ENCODE data around the gene LCN15.
"Not testable (repeated sequence)": the region's sequence is repeated elsewhere in the genome, so short reads cannot be mapped to it uniquely, and the experiment has no call there.

The LCN15 gene

DNA sequence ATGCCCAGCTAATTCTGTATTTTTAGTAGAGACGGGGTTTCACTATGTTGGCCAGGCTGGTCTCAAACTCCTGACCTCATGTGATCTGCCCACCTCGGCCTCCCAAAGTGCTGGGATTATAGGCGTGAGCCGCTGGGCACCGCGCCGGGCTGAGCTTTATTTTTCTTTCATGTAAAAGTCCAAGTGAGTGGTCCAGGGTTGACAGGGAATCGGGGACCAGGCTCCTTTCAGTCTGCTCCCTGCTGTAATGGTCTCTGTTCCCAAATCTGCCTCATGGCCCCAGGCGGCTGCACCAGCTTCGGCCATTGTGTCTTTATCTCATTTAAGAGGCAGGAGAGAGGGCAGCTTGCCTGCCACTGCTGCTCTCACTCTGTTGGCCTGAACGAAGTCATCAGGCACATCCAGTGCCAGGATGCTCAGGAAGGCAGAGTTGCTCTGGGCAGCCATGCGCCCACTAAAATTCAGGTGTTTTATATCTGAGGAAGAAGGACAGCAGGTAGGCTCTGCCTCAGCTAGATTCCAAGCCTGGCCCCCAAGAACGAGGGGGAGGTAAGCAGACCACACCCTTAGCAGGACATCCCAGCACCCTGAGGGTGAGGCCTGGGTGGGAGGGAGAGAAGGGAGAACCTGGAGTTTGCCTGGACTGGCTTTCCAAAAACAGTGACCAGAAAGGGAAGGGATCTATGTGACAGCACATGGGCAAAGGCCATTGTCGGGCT is 30.1 kb upstream of the LCN15 start:
- DNase-seq (ENCODE audit: low read depth) = no peak

- no peak for DNase-seq (ENCODE audit: low read depth)
Observed at GRCh38 chr9:136793086-136793946, 29.0 kb upstream of the LCN15 start.

- DNase-seq (ENCODE audit: low read depth) = no peak
Observed at GRCh38 chr9:136792321-136793085, 28.2 kb upstream of the LCN15 start.

DNA sequence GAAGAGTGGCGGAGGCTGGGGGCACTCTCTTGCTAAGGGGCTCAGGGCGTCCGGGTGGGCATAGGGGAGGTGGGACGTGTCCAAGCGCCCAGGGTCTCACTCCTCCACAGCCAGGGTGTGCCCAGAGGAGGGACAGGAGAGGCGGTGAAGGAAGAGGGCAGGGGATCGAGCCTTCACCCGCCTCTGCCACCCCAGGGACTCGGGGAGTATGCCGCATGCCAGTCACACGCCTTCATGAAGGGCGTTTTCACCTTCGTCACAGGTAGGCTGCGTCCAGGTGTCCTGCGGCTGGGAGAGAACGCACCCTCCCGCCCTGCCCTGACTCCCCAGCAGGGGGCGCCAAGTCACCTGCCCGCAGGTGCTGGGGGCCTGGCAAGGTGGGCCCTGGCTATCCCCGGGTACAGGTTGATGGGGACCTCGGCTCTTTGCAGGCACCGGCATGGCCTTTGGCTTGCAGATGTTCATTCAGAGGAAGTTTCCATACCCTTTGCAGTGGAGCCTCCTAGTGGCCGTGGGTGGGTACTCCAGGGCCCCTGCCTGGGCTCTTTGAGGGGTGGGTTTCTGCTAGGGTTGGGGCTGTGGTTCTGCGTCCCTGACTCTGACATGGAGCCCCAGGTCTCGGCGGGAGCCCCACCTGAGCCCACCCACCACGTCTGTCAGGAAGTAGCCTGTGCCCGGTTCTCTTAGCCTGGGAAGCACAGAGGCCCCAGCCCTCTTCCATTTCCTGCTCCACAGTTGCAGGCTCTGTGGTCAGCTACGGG is 27.4 kb upstream of the LCN15 start:
- DNase-seq (ENCODE audit: low read depth) = peak; percentile 35

GRCh38 chr9:136790640-136791515 is 26.6 kb upstream of the LCN15 start, which contains the start of gene TMEM141:
Gene TMEM141 (plus strand): TSS chr9:136791344. CDS start chr9:136791371, 27 bp downstream.
- peak; percentile 99 for DNase-seq (ENCODE audit: low read depth)

- no peak for DNase-seq (ENCODE audit: low read depth)
Observed at GRCh38 chr9:136789523-136789937, 25.2 kb upstream of the LCN15 start.

- DNase-seq (ENCODE audit: low read depth) = not testable (repeated sequence)
Observed at GRCh38 chr9:136788644-136789522, 24.6 kb upstream of the LCN15 start.

- peak; percentile 58 for DNase-seq (ENCODE audit: low read depth)
Observed at GRCh38 chr9:136787690-136788400, 23.5 kb upstream of the LCN15 start.

DNA sequence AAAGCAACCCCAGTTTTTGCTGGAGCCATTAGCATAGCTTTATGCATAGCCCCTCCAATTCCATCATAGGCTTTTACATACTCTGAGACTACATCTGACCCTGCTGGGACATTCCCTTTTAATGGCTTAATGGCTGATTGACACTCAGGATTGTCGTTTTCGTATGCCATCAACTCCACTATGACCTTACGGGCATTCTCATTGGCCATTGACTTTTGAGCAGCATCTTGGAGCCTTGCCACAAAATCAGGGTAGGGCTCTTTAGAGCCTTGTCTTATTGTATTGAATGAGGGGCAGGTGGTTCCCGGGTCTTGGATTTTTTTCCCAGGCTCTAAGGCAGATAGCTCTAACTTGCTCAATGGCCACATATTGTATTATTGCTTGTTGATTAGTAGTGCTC is 22.7 kb upstream of the LCN15 start:
- DNase-seq (ENCODE audit: low read depth) = not testable (repeated sequence)

DNA sequence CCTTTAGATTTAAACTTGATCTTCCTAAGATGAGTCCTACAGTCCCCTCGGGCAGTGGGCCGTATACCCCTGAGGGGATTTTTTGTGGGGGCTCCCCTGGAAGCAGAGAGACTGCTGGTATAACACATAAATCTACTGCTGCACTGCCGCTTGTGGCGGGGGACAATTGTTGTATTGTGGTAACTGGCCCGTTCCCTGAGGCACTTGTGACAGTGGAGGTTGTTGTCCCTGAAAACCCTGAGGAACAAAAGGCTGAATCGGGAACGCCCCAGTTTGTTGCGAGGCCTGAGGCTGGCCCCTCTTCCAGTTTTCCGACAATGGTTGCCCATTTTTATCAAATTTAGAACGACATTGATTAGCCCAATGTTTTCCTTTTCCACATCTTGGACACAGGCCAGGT is 22.1 kb upstream of the LCN15 start:
- no peak for DNase-seq (ENCODE audit: low read depth)

- DNase-seq (ENCODE audit: low read depth) = not testable (repeated sequence)
Observed at GRCh38 chr9:136785565-136786355, 21.4 kb upstream of the LCN15 start.

- no peak for DNase-seq (ENCODE audit: low read depth)
Observed at GRCh38 chr9:136784997-136785361, 20.7 kb upstream of the LCN15 start.

GRCh38 chr9:136784249-136784996 is 20.1 kb upstream of the LCN15 start:
- no peak for DNase-seq (ENCODE audit: low read depth)

GRCh38 chr9:136782452-136782851 is 18.1 kb upstream of the LCN15 start:
- no peak for DNase-seq (ENCODE audit: low read depth)

DNA sequence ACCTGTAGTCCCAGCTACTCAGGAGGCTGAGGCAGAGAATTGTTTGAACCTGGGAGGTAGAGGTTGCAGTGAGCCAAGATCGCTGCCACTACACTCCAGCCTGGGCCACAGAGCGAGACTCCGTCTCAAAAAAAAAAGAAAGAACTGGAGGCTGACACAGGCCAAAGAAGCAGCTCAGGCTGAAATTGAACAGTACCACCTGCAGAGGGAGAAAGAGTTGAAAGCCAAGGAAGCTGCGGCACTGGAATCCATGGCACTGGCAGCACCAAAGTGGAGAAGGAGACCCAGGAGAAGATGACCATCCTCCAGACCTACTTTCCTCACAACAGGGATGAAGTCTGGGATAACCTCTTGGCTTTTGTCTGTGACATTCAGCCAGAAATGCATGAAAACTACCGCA is 15.5 kb upstream of the LCN15 start:
- DNase-seq (ENCODE audit: low read depth) = no peak

- no peak for DNase-seq (ENCODE audit: low read depth)
Observed at GRCh38 chr9:136777359-136777758, 13.0 kb upstream of the LCN15 start.

GRCh38 chr9:136776947-136777346 is 12.6 kb upstream of the LCN15 start:
- DNase-seq (ENCODE audit: low read depth) = no peak
